ENCODE results near the gene ANAPC10.
A peak's percentile ranks its signal among the peaks of the same experiment; 100 is the strongest.
"Not testable (repeated sequence)": the region's sequence is repeated elsewhere in the genome, so short reads cannot be mapped to it uniquely, and the experiment has no call there.

The ANAPC10 gene

GRCh38 chr4:145097821-145098674 is at the start of gene ANAPC10, which contains the start of gene ABCE1:
Gene ANAPC10 (minus strand): TSS chr4:145098196. CDS start chr4:145096099, 2,097 bp downstream.
Gene ABCE1 (plus strand): TSS chr4:145098311. CDS start chr4:145104413, 6,102 bp downstream.
- H3K4me1 ChIP-seq, result peaks cover 0 to 62% (median 17%) of the 10 kb centered on the region in 4 donors
- intact Hi-C loops (cut with DNase I; ENCODE audit: low total_unique reads), result loop anchor here (5.0 kb wide), 1 partner anchor 1541 kb away; no protein-coding TSS in a partner anchor
- H3K36me3 ChIP-seq, result peaks cover 17 to 25% (median 18%) of the 10 kb centered on the region in 3 donors
- H3K9me3 ChIP-seq, result peaks cover 0 to 10% (median 0%) of the 10 kb centered on the region in 3 donors
- H3K4me3 ChIP-seq, result peak within 1 kb of the TSS; percentile 64 to 75
- H3K27me3 ChIP-seq, result no peaks in the 10 kb centered on the region
- no peak for TF ChIP-seq CTCF (IDR thresholded peaks at IDR 0.05)
- H3K27ac ChIP-seq, result peak within 1 kb of the TSS; percentile 89
- DNase-seq, result peak; percentile 96

- H3K27me3 ChIP-seq; H3K9me3 ChIP-seq; DNase-seq; H3K4me1 ChIP-seq; H3K4me3 ChIP-seq; H3K27ac ChIP-seq; intact Hi-C loops (cut with DNase I; ENCODE audit: low total_unique reads): not testable (repeated sequence)
- H3K36me3 ChIP-seq, result peaks cover 41% of the 10 kb centered on the region in 3 donors
Observed at GRCh38 chr4:145136219-145136618, 38.2 kb upstream of the ANAPC10 start.

- Histone ChIP-seq H3K4me1 (peaks cover 0 to 11% (median 0%) of the 10 kb centered on the region in 4 donors), H3K9me3 (no peaks in the 10 kb centered on the region), H3K27ac (no peak overlapping the region), H3K27me3 (no peaks in the 10 kb centered on the region), H3K36me3 (peaks cover 5 to 21% (median 7%) of the 10 kb centered on the region in 3 donors), H3K4me3 (no peak overlapping the region)
- no peak for DNase-seq
- no peak for TF ChIP-seq CTCF (IDR thresholded peaks at IDR 0.05)
- intact Hi-C loops (cut with DNase I; ENCODE audit: low total_unique reads), result no loop called here
Observed at GRCh38 chr4:145132511-145133098, 34.6 kb upstream of the ANAPC10 start.

GRCh38 chr4:145131848-145132247 is 33.9 kb upstream of the ANAPC10 start:
- Histone ChIP-seq H3K27me3 (no peaks in the 10 kb centered on the region), H3K36me3 (peaks cover 0 to 21% (median 3%) of the 10 kb centered on the region in 3 donors), H3K27ac (no peak overlapping the region), H3K4me1 (peaks cover 0 to 11% (median 0%) of the 10 kb centered on the region in 4 donors), H3K9me3 (no peaks in the 10 kb centered on the region), H3K4me3 (no peak overlapping the region)
- intact Hi-C loops (cut with DNase I; ENCODE audit: low total_unique reads), result no loop called here
- no peak for DNase-seq
- no peak for TF ChIP-seq CTCF (IDR thresholded peaks at IDR 0.05)

- no peak for DNase-seq
- intact Hi-C loops (cut with DNase I; ENCODE audit: low total_unique reads), result no loop called here
- Histone ChIP-seq H3K4me1 (peaks cover 0 to 11% (median 0%) of the 10 kb centered on the region in 4 donors), H3K4me3 (no peak overlapping the region), H3K36me3 (peaks cover 8 to 28% (median 13%) of the 10 kb centered on the region in 3 donors), H3K27me3 (no peaks in the 10 kb centered on the region), H3K27ac (peak overlapping the region in 1 of 2 donors; percentile 36), H3K9me3 (no peaks in the 10 kb centered on the region)
- no peak for TF ChIP-seq CTCF (IDR thresholded peaks at IDR 0.05)
Observed at GRCh38 chr4:145130788-145131399, 32.9 kb upstream of the ANAPC10 start.
